Stimulated activated CD8-positive, alpha-beta memory T cell treated with anti-CD3 and anti-CD28 coated beads, Interleukin-2, amount 100 ng/mL, for 1 hour (primary cell): ENCODE data around the gene SH3PXD2A.

Experiments used
- DNase-seq, 2 donors: peaks; one replicate each; pipeline ENCODE4 v3.0.0-alpha.2; 2020; ENCODE audit warnings: low read depth in 2 of 2

SH3PXD2A gene

GRCh38 chr10:103582331-103583123 is 272.8 kb downstream of the SH3PXD2A start:
- no peak for DNase-seq

GRCh38 chr10:103581499-103581898 is 273.9 kb downstream of the SH3PXD2A start:
- DNase-seq = no peak

- no peak for DNase-seq
These were observed 274.9 kb downstream of the SH3PXD2A start for GRCh38 chr10:103580430-103580829.

DNA sequence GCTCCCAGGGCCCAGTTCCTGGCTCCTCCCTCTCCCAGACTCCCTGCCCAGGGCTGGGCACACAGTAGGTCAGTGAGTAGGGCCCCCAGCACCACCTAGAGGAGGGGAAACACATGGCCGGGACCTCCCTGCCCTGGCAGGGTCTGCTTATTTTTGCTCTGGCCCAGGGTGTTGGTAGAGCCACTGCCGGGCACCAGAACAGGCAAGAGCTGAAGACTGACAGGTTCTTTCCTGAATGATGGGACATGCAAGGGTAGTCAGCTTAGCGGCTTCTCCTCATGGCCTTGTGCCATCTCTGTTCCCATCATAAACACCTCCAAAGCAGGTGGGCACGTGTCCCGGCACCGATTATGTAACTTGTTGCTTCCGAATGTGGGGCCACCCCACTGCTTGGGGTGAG is 275.4 kb downstream of the SH3PXD2A start:
- DNase-seq = no peak

DNA sequence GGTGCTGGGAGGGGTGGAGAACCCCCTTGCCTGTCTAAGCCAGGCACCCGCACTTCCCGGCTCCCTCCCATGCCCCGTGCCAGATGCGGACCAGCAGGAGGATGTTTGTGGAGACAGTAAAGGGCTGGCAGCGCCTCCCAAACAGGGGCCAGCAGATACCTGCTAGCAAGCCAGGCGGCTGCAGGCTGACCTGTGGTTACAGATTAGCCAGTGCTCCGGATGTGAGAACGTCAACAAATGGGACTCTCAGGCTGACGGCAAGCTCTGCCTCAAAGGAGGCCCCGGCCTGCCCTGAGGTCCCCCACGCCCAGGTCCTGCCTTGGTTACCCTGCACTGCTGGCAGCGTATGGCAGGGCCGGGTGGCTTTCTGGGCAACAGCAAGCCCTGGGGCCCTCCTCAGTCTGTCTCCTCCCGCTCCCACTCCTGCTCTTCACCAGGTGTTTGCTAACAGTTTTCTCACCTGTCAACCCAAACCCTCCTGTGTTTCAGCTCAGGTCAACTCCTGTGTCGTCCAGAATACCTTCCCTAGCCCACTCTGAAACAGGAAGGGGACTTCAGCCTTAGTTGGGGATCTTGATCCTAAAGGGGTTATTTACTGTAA is 276.5 kb downstream of the SH3PXD2A start:
- DNase-seq = no peak

DNA sequence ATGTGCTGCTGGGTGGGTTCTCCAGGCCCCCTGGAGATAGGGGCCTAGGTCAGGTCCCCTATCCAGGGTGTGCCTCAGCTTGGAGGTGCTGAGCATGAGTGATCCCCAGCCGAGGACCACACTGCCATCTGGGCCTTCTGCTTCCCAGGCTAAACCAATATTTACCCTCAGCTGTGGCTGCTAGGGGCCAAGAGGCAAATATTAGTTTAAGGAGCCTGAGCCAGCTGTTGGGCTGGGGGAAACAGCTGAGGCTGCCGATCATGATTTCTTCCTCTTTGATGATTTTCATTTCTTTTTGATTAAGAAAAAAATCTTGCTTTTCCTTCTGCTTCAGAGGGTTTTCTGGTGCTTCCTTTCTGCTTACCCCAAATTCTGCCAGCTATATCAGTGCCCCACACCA is 278.5 kb downstream of the SH3PXD2A start:
- DNase-seq = no peak

DNA sequence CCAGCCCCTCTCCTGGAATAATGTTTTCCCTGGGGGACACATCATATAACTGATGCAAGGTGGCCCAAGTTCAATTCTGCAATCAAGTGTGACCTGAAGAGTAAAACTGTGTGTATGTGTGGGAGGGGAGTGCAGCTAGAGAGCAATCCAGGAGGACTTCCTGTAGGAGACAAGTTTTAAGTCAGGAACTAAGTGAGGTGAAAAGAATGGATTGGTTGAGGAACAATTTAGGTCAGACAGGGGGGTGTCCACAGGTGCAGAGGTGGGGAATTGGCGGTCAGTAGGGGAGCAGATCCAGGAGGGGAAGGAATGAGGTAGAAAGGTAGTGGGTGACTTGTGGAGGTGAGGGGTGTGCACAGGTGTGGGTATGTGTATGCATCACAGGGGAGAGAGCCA is 279.3 kb downstream of the SH3PXD2A start:
- DNase-seq = no peak

- DNase-seq = no peak
These were observed 279.8 kb downstream of the SH3PXD2A start for GRCh38 chr10:103575416-103576075.

GRCh38 chr10:103574097-103575061 is 281.0 kb downstream of the SH3PXD2A start:
- no peak for DNase-seq

DNA sequence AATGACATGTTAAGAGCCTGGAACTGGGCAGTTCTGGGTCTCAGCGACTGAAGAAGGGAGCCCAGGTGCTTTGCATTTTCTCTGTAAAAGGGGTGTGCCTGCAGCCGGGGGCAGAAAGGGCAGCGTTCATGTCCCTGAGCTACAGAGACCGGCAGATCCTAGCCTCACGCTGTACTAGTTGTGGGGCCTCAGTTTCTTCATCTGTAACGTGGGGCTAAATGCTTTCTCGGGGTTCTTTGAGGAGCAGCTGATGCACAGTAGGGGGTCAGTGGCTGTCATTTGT is 282.2 kb downstream of the SH3PXD2A start:
- DNase-seq = no peak

DNA sequence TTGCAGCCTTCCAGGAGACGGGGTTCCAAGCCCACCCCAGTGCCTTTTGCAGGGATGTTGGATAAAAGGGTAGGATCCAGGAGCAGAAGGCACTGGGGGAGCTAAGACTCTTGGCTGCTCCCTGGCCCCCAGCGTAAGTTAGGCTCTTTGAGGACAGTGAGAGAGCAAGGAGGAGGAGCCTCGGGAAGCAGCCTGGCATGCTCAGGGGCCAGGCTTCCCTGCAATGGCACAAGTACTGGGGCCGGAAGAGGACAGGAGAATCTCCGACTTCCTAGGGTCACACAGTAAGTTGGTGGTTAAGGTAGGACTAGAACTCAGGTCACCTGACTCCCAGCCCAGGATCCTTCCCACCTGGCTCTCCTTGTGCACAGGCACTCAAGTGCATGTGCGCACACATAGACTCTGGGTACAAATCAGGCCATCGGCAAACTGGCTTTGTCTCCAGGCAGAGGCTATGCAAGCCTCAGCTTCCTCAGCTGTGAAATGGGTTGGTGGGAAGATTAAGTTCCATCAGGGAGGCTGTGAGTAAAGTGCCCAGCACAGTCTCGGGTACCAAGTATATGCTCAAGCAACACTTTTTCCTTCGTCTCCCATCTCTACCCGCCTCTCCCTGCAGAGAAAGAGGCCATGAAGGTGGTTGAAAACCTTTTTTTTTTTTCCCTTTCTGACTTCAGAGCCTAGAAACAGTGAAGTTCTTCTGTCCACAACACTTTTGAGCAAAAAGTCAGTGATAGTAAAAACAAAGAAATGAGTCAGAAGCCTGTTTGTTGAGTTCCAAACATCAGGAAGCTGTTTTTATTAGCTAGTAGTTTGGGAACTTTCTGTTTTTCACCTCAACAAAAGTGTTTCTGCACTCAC is 282.8 kb downstream of the SH3PXD2A start:
- DNase-seq = no peak

DNA sequence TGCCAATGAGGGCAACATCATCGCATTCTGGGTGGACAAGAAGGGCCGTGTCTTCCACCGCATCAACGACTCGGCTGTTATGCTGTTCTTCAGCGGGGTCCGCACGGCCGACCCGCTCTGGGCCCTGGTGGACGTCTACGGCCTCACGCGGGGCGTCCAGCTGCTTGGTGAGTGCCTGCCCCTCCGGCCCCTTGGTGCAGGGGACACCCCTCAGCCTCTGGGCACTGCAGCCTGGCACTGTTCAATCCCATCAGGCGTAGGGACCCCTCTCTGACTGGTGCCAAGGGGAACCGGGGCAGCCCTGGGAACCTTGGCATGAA is 283.8 kb downstream of the SH3PXD2A start:
- DNase-seq = no peak

- DNase-seq = no peak
These were observed 284.3 kb downstream of the SH3PXD2A start for GRCh38 chr10:103570844-103571655.

DNA sequence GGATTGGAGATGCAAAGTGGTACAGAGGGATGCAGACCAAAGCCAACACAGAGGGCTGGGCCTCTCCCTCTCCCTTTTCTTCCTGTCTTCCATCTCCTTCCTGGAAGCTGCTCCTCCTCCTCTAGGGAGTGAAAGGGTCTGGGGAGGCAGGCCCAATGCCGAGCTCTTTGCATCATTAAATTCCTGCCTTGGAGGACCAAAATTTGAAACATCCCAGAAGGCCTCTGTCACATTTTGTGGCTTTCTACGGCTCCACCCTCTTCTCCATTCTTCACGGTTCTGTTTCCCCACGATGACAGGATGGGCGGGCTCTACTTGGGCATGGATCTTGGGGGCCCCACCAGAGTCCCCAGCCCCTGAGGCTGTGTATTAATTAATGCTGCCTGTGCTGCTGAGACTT is 285.5 kb downstream of the SH3PXD2A start:
- no peak for DNase-seq

DNA sequence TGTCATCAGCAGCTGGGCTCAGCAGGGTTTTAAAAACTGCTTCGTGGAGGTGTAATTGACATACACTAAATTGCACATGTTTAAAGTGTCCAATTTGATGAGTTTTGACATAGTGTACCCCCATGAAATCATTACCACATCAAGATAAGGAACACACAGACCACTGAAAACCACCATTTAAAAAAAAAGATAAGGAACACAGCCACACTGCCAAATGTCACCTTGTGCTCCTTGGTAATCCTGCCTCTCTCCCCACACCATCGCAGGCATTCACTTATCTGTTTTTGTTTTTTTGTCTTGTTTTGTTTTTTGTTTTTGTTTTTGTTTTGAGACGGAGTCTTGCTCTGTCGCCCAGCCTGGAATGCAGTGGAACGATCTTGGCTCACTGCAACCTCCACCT is 286.9 kb downstream of the SH3PXD2A start:
- DNase-seq = no peak

- no peak for DNase-seq
These were observed 288.8 kb downstream of the SH3PXD2A start for GRCh38 chr10:103566536-103566935.

GRCh38 chr10:103564776-103565520 is 290.4 kb downstream of the SH3PXD2A start:
- DNase-seq = no peak

- no peak for DNase-seq
These were observed 291.3 kb downstream of the SH3PXD2A start for GRCh38 chr10:103564116-103564501.

- DNase-seq = no peak
These were observed 291.9 kb downstream of the SH3PXD2A start for GRCh38 chr10:103563231-103564115.
